Stomach (tissue), 4 donors: Measurements from ENCODE around the gene IRAG1.

Source experiments
- EP300 ChIP-seq: sonication (generic); formaldehyde crosslinking; IDR thresholded peaks from one replicate; pipeline ENCODE4 v1.6.1; 2017; ENCODE audit warnings: antibody characterized with exemption
- POLR2A ChIP-seq, 4 donors: fragments of 450-650 bp; IDR thresholded peaks; one replicate each; pipeline ENCODE4 v1.6.1; 2016; ENCODE audit warnings: antibody characterized with exemption in 4 of 4, control low read depth in 2 of 4, mild to moderate bottlenecking in 1 of 4, moderate library complexity in 1 of 4
- POLR2AphosphoS5 ChIP-seq, 3 donors: sonication (generic); formaldehyde crosslinking; IDR thresholded peaks; one replicate each; pipeline ENCODE4 v1.6.1; 2016; ENCODE audit warnings: antibody characterized with exemption in 3 of 3
- TF ChIP-seq, protein P1 (sequence below), 7 experiments: fragments of 450-650 bp in 4 of 7; fragments of 200-600 bp in 3 of 7; sonication (generic) in 3 of 7; IDR thresholded peaks; one replicate each; pipeline ENCODE4 v1.5.1; 2016 to 2019; ENCODE audit warnings: antibody characterized with exemption in 7 of 7, control low read depth in 2 of 7, mild to moderate bottlenecking in 1 of 7

GRCh38 chr11:10715571-10715970, 22.0 kb upstream of the IRAG1 start:
- TF ChIP-seq POLR2AphosphoS5 (IDR thresholded peaks at IDR 0.05), result no peak
- TF ChIP-seq, protein P1, sequence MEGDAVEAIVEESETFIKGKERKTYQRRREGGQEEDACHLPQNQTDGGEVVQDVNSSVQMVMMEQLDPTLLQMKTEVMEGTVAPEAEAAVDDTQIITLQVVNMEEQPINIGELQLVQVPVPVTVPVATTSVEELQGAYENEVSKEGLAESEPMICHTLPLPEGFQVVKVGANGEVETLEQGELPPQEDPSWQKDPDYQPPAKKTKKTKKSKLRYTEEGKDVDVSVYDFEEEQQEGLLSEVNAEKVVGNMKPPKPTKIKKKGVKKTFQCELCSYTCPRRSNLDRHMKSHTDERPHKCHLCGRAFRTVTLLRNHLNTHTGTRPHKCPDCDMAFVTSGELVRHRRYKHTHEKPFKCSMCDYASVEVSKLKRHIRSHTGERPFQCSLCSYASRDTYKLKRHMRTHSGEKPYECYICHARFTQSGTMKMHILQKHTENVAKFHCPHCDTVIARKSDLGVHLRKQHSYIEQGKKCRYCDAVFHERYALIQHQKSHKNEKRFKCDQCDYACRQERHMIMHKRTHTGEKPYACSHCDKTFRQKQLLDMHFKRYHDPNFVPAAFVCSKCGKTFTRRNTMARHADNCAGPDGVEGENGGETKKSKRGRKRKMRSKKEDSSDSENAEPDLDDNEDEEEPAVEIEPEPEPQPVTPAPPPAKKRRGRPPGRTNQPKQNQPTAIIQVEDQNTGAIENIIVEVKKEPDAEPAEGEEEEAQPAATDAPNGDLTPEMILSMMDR (IDR thresholded peaks at IDR 0.05), result no peak
- no peak for TF ChIP-seq POLR2A (IDR thresholded peaks at IDR 0.05)
- TF ChIP-seq EP300, result no peak
